HepG2 (cell line): ENCODE results near the gene MYBL2. TPM values are rescaled to one million over a fixed set of nuclear protein-coding genes. Genes with fewer than 3 reads are reported as not detected.

Experiments
- SP1 ChIP-seq, 2 experiments: fragments of 450-650 bp in 1 of 2; sonication (generic) in 1 of 2; formaldehyde crosslinking in 1 of 2; IDR thresholded peaks; 2 replicates each; pipeline versions ENCODE4 v1.4.0 to v1.6.1; 2016 to 2020; ENCODE audit warnings: missing genetic modification reagents in 1 of 2
- SP5 ChIP-seq: IDR thresholded peaks from 2 replicates; pipeline ENCODE4 v1.6.1; 2016; ENCODE audit warnings: low read depth, borderline replicate concordance
- polyA plus RNA-seq, 8 experiments: library from polyadenylated mRNA; depleted of rRNA in 3 of 8; stranded (reverse) in 7 of 8; unstranded in 1 of 8; fragments of >200 nt; fragmentation: Illumina TruSeq in 4 of 8; extraction: Trizol in 4 of 8; gene quantifications; 2 replicates each; pipeline versions ENCODE4 v1.2.1 to v1.2.3, GENCODE V29; 2011 to 2016; ENCODE audit warnings: low read depth in 4 of 8, missing spikeins in 1 of 8, mixed read lengths in 1 of 8; ENCODE audit not compliant: insufficient read depth in 1 of 8
- total RNA-seq, 5 experiments: library from RNA; depleted of rRNA; stranded (reverse); fragments of >200 nt; fragmentation: Illumina TruSeq; extraction: Trizol; gene quantifications; 2 replicates each; pipeline ENCODE4 v1.2.3, GENCODE V29; 2016; ENCODE audit warnings: low read depth in 1 of 5
- TF ChIP-seq, protein P1 (sequence below), 2 experiments: sonication (generic) in 1 of 2; formaldehyde crosslinking in 1 of 2; IDR thresholded peaks; 2 replicates each; pipeline versions ENCODE4 v1.6.1 to v1.9.0; 2014 to 2022; ENCODE audit warnings: antibody characterized with exemption in 1 of 2, borderline replicate concordance in 1 of 2, inconsistent platforms in 1 of 2, low read depth in 1 of 2, missing genetic modification reagents in 1 of 2
- TF ChIP-seq, protein P2 (sequence below): sonication (generic); formaldehyde crosslinking; IDR thresholded peaks from 2 replicates; pipeline ENCODE4 v1.5.1; 2020; ENCODE audit warnings: missing genetic modification reagents, mild to moderate bottlenecking, borderline replicate concordance
- TF ChIP-seq, protein P3 (sequence below): sonication (generic); formaldehyde crosslinking; IDR thresholded peaks from 2 replicates; pipeline ENCODE4 v1.4.0; 2020; ENCODE audit warnings: missing genetic modification reagents

Gene MYBL2
- total and polyA plus RNA-seq, 2 of the 13 experiments (the other 11 are each of a cell fraction or from before 2014, with no cell fraction given), result 11.9 to 66.2 TPM

DNA sequence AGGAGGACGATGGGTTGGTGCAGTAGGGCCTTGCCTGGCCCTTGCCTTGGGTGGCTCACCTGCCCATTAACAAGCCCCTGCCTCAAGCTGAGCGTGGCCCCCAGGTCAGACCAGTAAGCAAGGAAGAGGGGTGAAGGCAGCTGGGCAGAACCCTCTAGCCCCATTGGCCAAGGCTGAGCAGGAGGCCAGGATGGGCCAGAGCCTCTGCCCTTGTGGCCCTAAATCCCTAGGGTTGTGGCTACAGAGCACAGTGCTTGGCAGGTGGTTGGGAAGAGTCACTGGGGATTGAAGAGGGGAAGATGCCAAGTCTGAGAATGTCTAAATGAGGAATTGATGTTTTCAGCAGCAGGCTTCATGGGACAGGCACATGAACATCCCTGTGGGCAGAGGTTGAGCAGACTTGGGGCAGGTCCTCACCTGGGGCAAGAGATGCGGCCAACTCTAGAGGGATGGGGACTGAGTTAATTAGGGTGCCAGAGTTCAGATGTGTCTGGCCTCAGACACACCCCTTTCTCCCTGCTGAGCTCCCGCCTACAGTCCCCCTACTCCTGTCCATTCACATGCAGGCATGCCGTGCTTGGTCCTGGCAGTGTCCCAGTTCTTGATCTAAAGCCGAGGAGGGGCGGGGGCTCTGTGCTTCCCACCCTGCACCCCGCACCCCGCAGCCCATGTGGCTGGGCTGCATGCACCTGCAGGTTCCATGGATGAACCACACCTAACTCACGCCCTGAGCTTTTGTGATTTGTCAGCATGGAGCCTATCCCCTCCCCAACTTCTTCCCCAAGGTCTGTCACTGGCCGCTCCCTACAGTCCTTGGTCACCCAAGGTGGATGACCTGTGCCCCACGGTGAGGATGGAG lies 50.1 kb downstream of the MYBL2 start (continued):
- TF ChIP-seq, protein P1, sequence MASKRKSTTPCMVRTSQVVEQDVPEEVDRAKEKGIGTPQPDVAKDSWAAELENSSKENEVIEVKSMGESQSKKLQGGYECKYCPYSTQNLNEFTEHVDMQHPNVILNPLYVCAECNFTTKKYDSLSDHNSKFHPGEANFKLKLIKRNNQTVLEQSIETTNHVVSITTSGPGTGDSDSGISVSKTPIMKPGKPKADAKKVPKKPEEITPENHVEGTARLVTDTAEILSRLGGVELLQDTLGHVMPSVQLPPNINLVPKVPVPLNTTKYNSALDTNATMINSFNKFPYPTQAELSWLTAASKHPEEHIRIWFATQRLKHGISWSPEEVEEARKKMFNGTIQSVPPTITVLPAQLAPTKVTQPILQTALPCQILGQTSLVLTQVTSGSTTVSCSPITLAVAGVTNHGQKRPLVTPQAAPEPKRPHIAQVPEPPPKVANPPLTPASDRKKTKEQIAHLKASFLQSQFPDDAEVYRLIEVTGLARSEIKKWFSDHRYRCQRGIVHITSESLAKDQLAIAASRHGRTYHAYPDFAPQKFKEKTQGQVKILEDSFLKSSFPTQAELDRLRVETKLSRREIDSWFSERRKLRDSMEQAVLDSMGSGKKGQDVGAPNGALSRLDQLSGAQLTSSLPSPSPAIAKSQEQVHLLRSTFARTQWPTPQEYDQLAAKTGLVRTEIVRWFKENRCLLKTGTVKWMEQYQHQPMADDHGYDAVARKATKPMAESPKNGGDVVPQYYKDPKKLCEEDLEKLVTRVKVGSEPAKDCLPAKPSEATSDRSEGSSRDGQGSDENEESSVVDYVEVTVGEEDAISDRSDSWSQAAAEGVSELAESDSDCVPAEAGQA (IDR thresholded peaks at IDR 0.05; ENCODE audit: low read depth), result no peak
- TF ChIP-seq, protein P1 (CRISPR knock-in tag; IDR thresholded peaks at IDR 0.05; ENCODE audit: borderline replicate concordance), result no peak
- TF ChIP-seq, protein P2, sequence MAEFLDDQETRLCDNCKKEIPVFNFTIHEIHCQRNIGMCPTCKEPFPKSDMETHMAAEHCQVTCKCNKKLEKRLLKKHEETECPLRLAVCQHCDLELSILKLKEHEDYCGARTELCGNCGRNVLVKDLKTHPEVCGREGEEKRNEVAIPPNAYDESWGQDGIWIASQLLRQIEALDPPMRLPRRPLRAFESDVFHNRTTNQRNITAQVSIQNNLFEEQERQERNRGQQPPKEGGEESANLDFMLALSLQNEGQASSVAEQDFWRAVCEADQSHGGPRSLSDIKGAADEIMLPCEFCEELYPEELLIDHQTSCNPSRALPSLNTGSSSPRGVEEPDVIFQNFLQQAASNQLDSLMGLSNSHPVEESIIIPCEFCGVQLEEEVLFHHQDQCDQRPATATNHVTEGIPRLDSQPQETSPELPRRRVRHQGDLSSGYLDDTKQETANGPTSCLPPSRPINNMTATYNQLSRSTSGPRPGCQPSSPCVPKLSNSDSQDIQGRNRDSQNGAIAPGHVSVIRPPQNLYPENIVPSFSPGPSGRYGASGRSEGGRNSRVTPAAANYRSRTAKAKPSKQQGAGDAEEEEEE (CRISPR knock-in tag), result no peak
- TF ChIP-seq, protein P3, sequence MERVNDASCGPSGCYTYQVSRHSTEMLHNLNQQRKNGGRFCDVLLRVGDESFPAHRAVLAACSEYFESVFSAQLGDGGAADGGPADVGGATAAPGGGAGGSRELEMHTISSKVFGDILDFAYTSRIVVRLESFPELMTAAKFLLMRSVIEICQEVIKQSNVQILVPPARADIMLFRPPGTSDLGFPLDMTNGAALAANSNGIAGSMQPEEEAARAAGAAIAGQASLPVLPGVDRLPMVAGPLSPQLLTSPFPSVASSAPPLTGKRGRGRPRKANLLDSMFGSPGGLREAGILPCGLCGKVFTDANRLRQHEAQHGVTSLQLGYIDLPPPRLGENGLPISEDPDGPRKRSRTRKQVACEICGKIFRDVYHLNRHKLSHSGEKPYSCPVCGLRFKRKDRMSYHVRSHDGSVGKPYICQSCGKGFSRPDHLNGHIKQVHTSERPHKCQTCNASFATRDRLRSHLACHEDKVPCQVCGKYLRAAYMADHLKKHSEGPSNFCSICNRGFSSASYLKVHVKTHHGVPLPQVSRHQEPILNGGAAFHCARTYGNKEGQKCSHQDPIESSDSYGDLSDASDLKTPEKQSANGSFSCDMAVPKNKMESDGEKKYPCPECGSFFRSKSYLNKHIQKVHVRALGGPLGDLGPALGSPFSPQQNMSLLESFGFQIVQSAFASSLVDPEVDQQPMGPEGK (CRISPR knock-in tag), result no peak
- TF ChIP-seq SP5 (CRISPR knock-in tag) (no peak), SP1 (IDR thresholded peaks at IDR 0.05) (no peak), SP1 (CRISPR knock-in tag; IDR thresholded peaks at IDR 0.05) (no peak)
